Measurements from ENCODE around the gene ACSL1. TPM values are rescaled to one million over a fixed set of nuclear protein-coding genes. Genes with fewer than 3 reads are reported as not detected.

The ACSL1 gene
- total and polyA plus RNA-seq, 2 of the 8 experiments (the other 6 are each of a cell fraction or from before 2014, with no cell fraction given), result 2.3 to 8.7 TPM

GRCh38 chr4:184868623-184869022, 42.9 kb upstream of the ACSL1 start (continued):
- TF ChIP-seq NANOG (IDR thresholded peaks at IDR 0.05; ENCODE audit: insufficient read depth, low read depth, low read length, poor library complexity, severe bottlenecking), result no peak
- TF ChIP-seq JUN (IDR thresholded peaks at IDR 0.05; ENCODE audit: low read depth, low read length), result no peak
- TF ChIP-seq NRF1 (IDR thresholded peaks at IDR 0.05; ENCODE audit: low read depth, low read length), result no peak
- no peak for TF ChIP-seq EP300 (IDR thresholded peaks at IDR 0.05; ENCODE audit: borderline replicate concordance in 1 of 2, low read depth in 2 of 2, low read length in 2 of 2)

All from H1 (cell line).